ENCODE results near the gene PLPPR3. TPM values are rescaled to one million over a fixed set of nuclear protein-coding genes. Genes with fewer than 3 reads are reported as not detected.

PLPPR3 gene
- polyA plus RNA-seq, 1 donor (not counting 4 experiments of a cell fraction or from before 2014, with no cell fraction given): not detected

- no peak for TF ChIP-seq EZH2 (IDR thresholded peaks at IDR 0.05; ENCODE audit: low read length)
- TF ChIP-seq, protein P1, sequence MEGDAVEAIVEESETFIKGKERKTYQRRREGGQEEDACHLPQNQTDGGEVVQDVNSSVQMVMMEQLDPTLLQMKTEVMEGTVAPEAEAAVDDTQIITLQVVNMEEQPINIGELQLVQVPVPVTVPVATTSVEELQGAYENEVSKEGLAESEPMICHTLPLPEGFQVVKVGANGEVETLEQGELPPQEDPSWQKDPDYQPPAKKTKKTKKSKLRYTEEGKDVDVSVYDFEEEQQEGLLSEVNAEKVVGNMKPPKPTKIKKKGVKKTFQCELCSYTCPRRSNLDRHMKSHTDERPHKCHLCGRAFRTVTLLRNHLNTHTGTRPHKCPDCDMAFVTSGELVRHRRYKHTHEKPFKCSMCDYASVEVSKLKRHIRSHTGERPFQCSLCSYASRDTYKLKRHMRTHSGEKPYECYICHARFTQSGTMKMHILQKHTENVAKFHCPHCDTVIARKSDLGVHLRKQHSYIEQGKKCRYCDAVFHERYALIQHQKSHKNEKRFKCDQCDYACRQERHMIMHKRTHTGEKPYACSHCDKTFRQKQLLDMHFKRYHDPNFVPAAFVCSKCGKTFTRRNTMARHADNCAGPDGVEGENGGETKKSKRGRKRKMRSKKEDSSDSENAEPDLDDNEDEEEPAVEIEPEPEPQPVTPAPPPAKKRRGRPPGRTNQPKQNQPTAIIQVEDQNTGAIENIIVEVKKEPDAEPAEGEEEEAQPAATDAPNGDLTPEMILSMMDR (optimal IDR thresholded peaks at IDR 0.05 in 1 of 3, IDR thresholded peaks at IDR 0.05 in 1 of 3, conservative IDR thresholded peaks at IDR 0.05 in 1 of 3; ENCODE audit: extremely low read depth in 1 of 3, insufficient read depth in 2 of 3, low read length in 3 of 3): no peak
- Histone ChIP-seq H3K4me2 (ENCODE audit: control insufficient read depth, extremely low read depth, insufficient read depth, low read depth, low read length) (peak overlapping the region; percentile 22), H3K36me3 (ENCODE audit: control insufficient read depth in 2 of 2, extremely low read depth in 1 of 2, insufficient read depth in 2 of 2, low read length in 2 of 2) (peaks cover 14 to 15% of the 10 kb centered on the region in 2 experiments), H3K9me3 (ENCODE audit: control insufficient read depth, low read depth, low read length) (no peaks in the 10 kb centered on the region), H3K9ac (ENCODE audit: control insufficient read depth, extremely low read depth, insufficient read depth, low read length) (peak overlapping the region; percentile 30), H3K9me1 (ENCODE audit: control insufficient read depth, extremely low read depth, insufficient read depth, low read length) (no peaks in the 10 kb centered on the region), H4K20me1 (ENCODE audit: control insufficient read depth, extremely low read depth, insufficient read depth, low read length) (no peaks in the 10 kb centered on the region), H3K27ac (ENCODE audit: control insufficient read depth, insufficient read depth, low read length) (peak overlapping the region; percentile 48), H3K4me3 (ENCODE audit: control insufficient read depth in 2 of 3, extremely low read depth in 1 of 3, insufficient read depth in 2 of 3, low read depth in 1 of 3, low read length in 3 of 3) (no peak overlapping the region), H3K79me2 (ENCODE audit: control insufficient read depth, insufficient read depth, low read length) (no peaks in the 10 kb centered on the region), H3K27me3 (ENCODE audit: control insufficient read depth, extremely low read depth, insufficient read depth, low read length) (no peaks in the 10 kb centered on the region), H2AFZ (ENCODE audit: control insufficient read depth, low read length) (no peak overlapping the region), H3K4me1 (ENCODE audit: control insufficient read depth, extremely low read depth, insufficient read depth, low read length) (peaks cover 17% of the 10 kb centered on the region)
- DNase-seq (ENCODE audit: low read depth, low spot score) (no peak), FAIRE-seq (no peak)
- dilution Hi-C loops (cut with MboI; ENCODE audit: extremely low pct_ligation_motif_present, low sequenced_read_pairs): no loop called here
These were observed 46.9 kb upstream of the PLPPR3 start for GRCh38 chr19:868458-869244.

GRCh38 chr19:867855-868457, 46.2 kb upstream of the PLPPR3 start:
- TF ChIP-seq EZH2 (IDR thresholded peaks at IDR 0.05; ENCODE audit: low read length): no peak
- TF ChIP-seq, protein P1 (optimal IDR thresholded peaks at IDR 0.05 in 1 of 3, IDR thresholded peaks at IDR 0.05 in 1 of 3, conservative IDR thresholded peaks at IDR 0.05 in 1 of 3; ENCODE audit: extremely low read depth in 1 of 3, insufficient read depth in 2 of 3, low read length in 3 of 3): no peak
- dilution Hi-C loops (cut with MboI; ENCODE audit: extremely low pct_ligation_motif_present, low sequenced_read_pairs): no loop called here
- no peak for FAIRE-seq
- no peak for DNase-seq (ENCODE audit: low read depth, low spot score)
- Histone ChIP-seq H4K20me1 (ENCODE audit: control insufficient read depth, extremely low read depth, insufficient read depth, low read length) (no peaks in the 10 kb centered on the region), H3K27me3 (ENCODE audit: control insufficient read depth, extremely low read depth, insufficient read depth, low read length) (no peaks in the 10 kb centered on the region), H3K79me2 (ENCODE audit: control insufficient read depth, insufficient read depth, low read length) (no peaks in the 10 kb centered on the region), H3K4me3 (ENCODE audit: control insufficient read depth in 2 of 3, extremely low read depth in 1 of 3, insufficient read depth in 2 of 3, low read depth in 1 of 3, low read length in 3 of 3) (no peak overlapping the region), H3K9ac (ENCODE audit: control insufficient read depth, extremely low read depth, insufficient read depth, low read length) (no peak overlapping the region), H3K9me3 (ENCODE audit: control insufficient read depth, low read depth, low read length) (no peaks in the 10 kb centered on the region), H3K4me2 (ENCODE audit: control insufficient read depth, extremely low read depth, insufficient read depth, low read depth, low read length) (no peak overlapping the region), H3K4me1 (ENCODE audit: control insufficient read depth, extremely low read depth, insufficient read depth, low read length) (peaks cover 16% of the 10 kb centered on the region), H3K9me1 (ENCODE audit: control insufficient read depth, extremely low read depth, insufficient read depth, low read length) (no peaks in the 10 kb centered on the region), H3K27ac (ENCODE audit: control insufficient read depth, insufficient read depth, low read length) (no peak overlapping the region), H3K36me3 (ENCODE audit: control insufficient read depth in 2 of 2, extremely low read depth in 1 of 2, insufficient read depth in 2 of 2, low read length in 2 of 2) (peaks cover 14 to 15% of the 10 kb centered on the region in 2 experiments), H2AFZ (ENCODE audit: control insufficient read depth, low read length) (no peak overlapping the region)

Measured in keratinocyte (primary cell).